A549 (cell line): ENCODE measurements around the gene CLDN18. TPM values are rescaled to one million over a fixed set of nuclear protein-coding genes. Genes with fewer than 3 reads are reported as not detected.

Experiments used
- ATAC-seq, 2 experiments: fragments of 200-7000 bp in 1 of 2; fragments of >200 bp in 1 of 2; cut with Nextera tagmentation in 1 of 2; cut with Tn5 transposase in 1 of 2; 3 replicates each; pipeline versions ENCODE4 v1.8.0 to v1.9.1; 2018 to 2020; ENCODE audit warnings: mild to moderate bottlenecking in 1 of 2, moderate library complexity in 1 of 2
- CTCF ChIA-PET: fragments of 300-600 bp; sonication (Branson Sonifier 250); formaldehyde crosslinking; extraction: SDS; loops from one replicate; lab custom pipeline; 2021; ENCODE audit warnings: antibody characterized with exemption, inconsistent platforms; lab: Yijun Ruan, JAX
- POLR2A ChIA-PET: fragments of 350-600 bp; formaldehyde crosslinking; extraction: SDS; loops from one replicate; lab custom pipeline; 2021; ENCODE audit warnings: antibody characterized with exemption, inconsistent platforms; lab: Yijun Ruan, JAX
- DNase-seq, 2 experiments: peaks; one replicate each; pipeline versions ENCODE4 v3.0.0 to v3.0.0-alpha.2; 2011 to 2016; ENCODE audit warnings: low read depth in 1 of 2, low spot score in 1 of 2
- FAIRE-seq: peaks from 2 replicates; lab custom pipeline; 2011; peaks lifted over from hg19 to GRCh38; lab: Jason Lieb, UNC
- H3K27ac ChIP-seq, 2 experiments: fragments of >200 bp; sonication (Bioruptor Twin); formaldehyde crosslinking; 3 replicates each; pipeline ENCODE4 v1.5.1; 2016 to 2017
- H3K4me1 ChIP-seq: fragments of >200 bp; sonication (Bioruptor Twin); formaldehyde crosslinking; 3 replicates; pipeline ENCODE4 v1.6.1; 2016
- H3K4me2 ChIP-seq: fragments of >200 bp; sonication (Bioruptor Twin); formaldehyde crosslinking; 3 replicates; pipeline ENCODE4 v1.6.1; 2016
- H3K4me3 ChIP-seq: fragments of >200 bp; sonication (Bioruptor Twin); formaldehyde crosslinking; 3 replicates; pipeline ENCODE4 v1.5.1; 2016
- H3K9me3 ChIP-seq: fragments of >200 bp; sonication (Bioruptor Twin); formaldehyde crosslinking; 3 replicates; pipeline ENCODE4 v1.6.1; 2016
- BCL3 ChIP-seq: fragments of >200 bp; sonication (Bioruptor Twin); formaldehyde crosslinking; IDR thresholded peaks from 3 replicates; pipeline ENCODE4 v1.6.1; 2016
- BHLHE40 ChIP-seq: IDR thresholded peaks from 2 replicates; pipeline ENCODE4 v1.6.1; 2012; ENCODE audit warnings: low read depth, low read length, inconsistent platforms
- CEBPB ChIP-seq, 2 experiments: fragments of >200 bp in 1 of 2; sonication (Bioruptor Twin) in 1 of 2; formaldehyde crosslinking in 1 of 2; IDR thresholded peaks; 2 replicates each; pipeline ENCODE4 v1.6.1; 2012 to 2016
- CHD4 ChIP-seq: fragments of 200-600 bp; sonication (generic); IDR thresholded peaks from 2 replicates; pipeline ENCODE4 v1.6.1; 2016; ENCODE audit warnings: antibody characterized with exemption, mild to moderate bottlenecking, borderline replicate concordance
- CTCF ChIP-seq: fragments of >200 bp; sonication (Bioruptor Twin); formaldehyde crosslinking; IDR thresholded peaks from 3 replicates; pipeline ENCODE4 v1.5.1; 2016
- E2F6 ChIP-seq: IDR thresholded peaks from 2 replicates; pipeline ENCODE4 v1.6.1; 2012; ENCODE audit warnings: low read depth, borderline replicate concordance
- EHMT2 ChIP-seq: fragments of 200-600 bp; sonication (generic); IDR thresholded peaks from 2 replicates; pipeline ENCODE4 v1.6.1; 2016; ENCODE audit warnings: antibody characterized with exemption, low read depth, mild to moderate bottlenecking, moderate library complexity
- GATA3 ChIP-seq: IDR thresholded peaks from 2 replicates; pipeline ENCODE4 v1.6.1; 2012; ENCODE audit warnings: borderline replicate concordance
- HDAC2 ChIP-seq: fragments of 200-600 bp; sonication (generic); IDR thresholded peaks from 2 replicates; pipeline ENCODE4 v1.6.1; 2016
- HES2 ChIP-seq: fragments of >200 bp; sonication (Bioruptor Twin); formaldehyde crosslinking; IDR thresholded peaks from 2 replicates; pipeline ENCODE4 v1.6.1; 2016
- HOXA7 ChIP-seq: fragments of 250-450 bp; sonication (Bioruptor Pico); IDR thresholded peaks from 2 replicates; pipeline ENCODE4 v1.5.0; 2020; ENCODE audit warnings: mild to moderate bottlenecking, moderate library complexity
- KDM1A ChIP-seq: fragments of 200-600 bp; sonication (generic); IDR thresholded peaks from 2 replicates; pipeline ENCODE4 v1.6.1; 2016; ENCODE audit warnings: low read depth, mild to moderate bottlenecking
- KDM5A ChIP-seq: fragments of 200-600 bp; sonication (generic); IDR thresholded peaks from 2 replicates; pipeline ENCODE4 v1.6.1; 2016; ENCODE audit warnings: antibody characterized with exemption, mild to moderate bottlenecking
- NFE2L2 ChIP-seq: fragments of 150-350 bp; conservative IDR thresholded peaks from 2 replicates; pipeline ENCODE4 v1.6.1; 2014; ENCODE audit warnings: low read length
- PBX3 ChIP-seq: IDR thresholded peaks from 2 replicates; pipeline ENCODE4 v1.6.1; 2012
- RAD21 ChIP-seq, 2 experiments: fragments of >200 bp in 1 of 2; sonication (Bioruptor Twin) in 1 of 2; formaldehyde crosslinking in 1 of 2; IDR thresholded peaks in 1 of 2; conservative IDR thresholded peaks in 1 of 2; 2 replicates in 1 of 2; 3 replicates in 1 of 2; pipeline ENCODE4 v1.6.1; 2012 to 2018; ENCODE audit warnings: inconsistent platforms in 1 of 2
- RCOR1 ChIP-seq: fragments of 150-350 bp; IDR thresholded peaks from 2 replicates; pipeline ENCODE4 v1.6.1; 2014; ENCODE audit warnings: antibody characterized with exemption, low read length, low read depth
- RNF2 ChIP-seq: fragments of 200-600 bp; sonication (generic); IDR thresholded peaks from 2 replicates; pipeline ENCODE4 v1.6.1; 2016; ENCODE audit warnings: low read depth, mild to moderate bottlenecking, antibody characterized with exemption, moderate library complexity, borderline replicate concordance
- USF2 ChIP-seq: fragments of 450-650 bp; IDR thresholded peaks from 2 replicates; pipeline ENCODE4 v1.6.1; 2014; ENCODE audit warnings: antibody characterized with exemption
- ZSCAN20 ChIP-seq: fragments of 250-450 bp; sonication (Bioruptor Pico); IDR thresholded peaks from 2 replicates; pipeline ENCODE4 v1.8.0; 2022; ENCODE audit warnings: mild to moderate bottlenecking, moderate library complexity
- WGBS: methylation state at CpG from one replicate; pipeline ENCODE4 v1.1.6; 2017; ENCODE audit errors: missing lambda C conversion rate; 5-methylcytosine and 5-hydroxymethylcytosine counted together
- polyA plus RNA-seq, 4 experiments: library from polyadenylated mRNA; depleted of rRNA in 3 of 4; stranded (reverse); fragments of >200 nt; fragmentation: RNase III in 1 of 4; extraction: RNeasy Plus Mini Kit Qiagen cat#74134 plus additional on column Dnase treatment in 1 of 4; gene quantifications; 2 replicates in 3 of 4; 3 replicates in 1 of 4; pipeline ENCODE4 v1.2.3, GENCODE V29; 2011 to 2017

CLDN18 gene
- polyA plus RNA-seq, 2 of the 4 experiments (the other 2 are of a cell fraction): not detected

- TF ChIP-seq HOXA7 (CRISPR knock-in tag) (no peak), CHD4 (no peak), RCOR1 (no peak), GATA3 (no peak), RNF2 (no peak), BHLHE40 (no peak), KDM5A (no peak), BCL3 (no peak), ZSCAN20 (CRISPR knock-in tag) (no peak), CEBPB (IDR thresholded peaks at IDR 0.05) (no peak), HDAC2 (no peak), E2F6 (no peak), USF2 (no peak), KDM1A (no peak), NFE2L2 (no peak), CTCF (no peak), PBX3 (no peak), EHMT2 (no peak), HES2 (no peak), RAD21 (conservative IDR thresholded peaks at IDR 0.05 in 1 of 2, IDR thresholded peaks at IDR 0.05 in 1 of 2) (no peak)
- Histone ChIP-seq H3K4me1 (no peaks in the 10 kb centered on the region), H3K4me2 (no peak overlapping the region), H3K9me3 (no peaks in the 10 kb centered on the region), H3K4me3 (no peak overlapping the region), H3K27ac (no peak overlapping the region)
- DNase-seq (no peak), FAIRE-seq (no peak), ATAC-seq (no peak; a peak in 1 of 6 replicates)
- WGBS: 98% methylated on average over 9 of the region's 9 CpGs
- CTCF ChIA-PET: no interaction called here
- POLR2A ChIA-PET: interaction anchor here (0.7 kb wide), 1 partner anchor 13 kb away, joined by 6 read pairs; no protein-coding TSS in a partner anchor
Observed at GRCh38 chr3:138049157-138049919, 39.4 kb downstream of the CLDN18 start.
